Neural crest cell (in vitro differentiated cells): ENCODE measurements around the gene EVI2A. TPM values are rescaled to one million over a fixed set of nuclear protein-coding genes. Genes with fewer than 3 reads are reported as not detected.

Experiments
- DNase-seq: peaks from one replicate; pipeline ENCODE4 v3.0.0; 2021; ENCODE audit warnings: low read depth, mixed read lengths, low spot score
- H3K27ac Mint-ChIP-seq: one replicate; pipeline ENCODE4 v1.8.0; 2021; ENCODE audit warnings: mild to moderate bottlenecking, mixed read lengths; ENCODE audit not compliant: unreplicated experiment
- H3K27me3 Mint-ChIP-seq: 2 replicates; pipeline ENCODE4 v1.8.0; 2021; ENCODE audit warnings: low read depth, mild to moderate bottlenecking, mixed read lengths
- H3K36me3 Mint-ChIP-seq: 2 replicates; pipeline ENCODE4 v1.8.0; 2021; ENCODE audit warnings: low read depth, mild to moderate bottlenecking, mixed read lengths
- H3K4me1 Mint-ChIP-seq: 2 replicates; pipeline ENCODE4 v1.8.0; 2021; ENCODE audit warnings: mixed read lengths
- H3K4me3 Mint-ChIP-seq: one replicate; pipeline ENCODE4 v1.8.0; 2021; ENCODE audit warnings: mild to moderate bottlenecking, mixed read lengths
- H3K9me3 Mint-ChIP-seq: 2 replicates; pipeline ENCODE4 v1.8.0; 2021; ENCODE audit warnings: mixed read lengths
- CTCF ChIP-seq: fragments of 200-600 bp; sonication (generic); conservative IDR thresholded peaks from 2 replicates; pipeline ENCODE4 v1.5.0; 2021; ENCODE audit warnings: antibody characterized with exemption, mild to moderate bottlenecking
- total RNA-seq: library from RNA; stranded (reverse); gene quantifications from 2 replicates; pipeline ENCODE4 v1.2.1, GENCODE V29; 2021

The EVI2A gene
- total RNA-seq, 1 donor from 2014 or later = not detected

DNA sequence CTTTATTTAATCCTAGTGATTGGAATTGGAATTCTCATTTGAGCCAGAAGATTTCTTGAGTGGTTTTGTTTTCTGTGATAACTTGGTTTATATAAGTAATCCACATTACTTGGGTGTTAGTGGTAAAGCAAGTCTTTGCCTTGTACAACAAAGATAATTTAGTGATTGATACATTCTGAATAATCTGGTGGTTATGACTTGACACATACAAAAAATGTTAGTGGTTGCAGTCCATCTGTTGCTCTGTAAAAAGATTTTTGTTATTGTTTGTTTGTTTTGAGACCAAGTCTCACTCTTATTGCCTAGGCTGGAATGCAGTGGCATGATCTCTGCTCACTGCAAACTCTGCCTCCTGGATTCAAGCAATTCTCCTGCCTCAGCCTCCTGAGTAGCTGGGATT, 37.6 kb downstream of the EVI2A start:
- no peak overlapping the region for H3K4me3 Mint-ChIP-seq
- H3K4me1 Mint-ChIP-seq = no peaks in the 10 kb centered on the region
- DNase-seq = no peak
- TF ChIP-seq CTCF = no peak
- H3K27me3 Mint-ChIP-seq = no peaks in the 10 kb centered on the region
- no peaks in the 10 kb centered on the region for H3K9me3 Mint-ChIP-seq
- peaks cover 16% of the 10 kb centered on the region for H3K36me3 Mint-ChIP-seq
- no peak overlapping the region for H3K27ac Mint-ChIP-seq

DNA sequence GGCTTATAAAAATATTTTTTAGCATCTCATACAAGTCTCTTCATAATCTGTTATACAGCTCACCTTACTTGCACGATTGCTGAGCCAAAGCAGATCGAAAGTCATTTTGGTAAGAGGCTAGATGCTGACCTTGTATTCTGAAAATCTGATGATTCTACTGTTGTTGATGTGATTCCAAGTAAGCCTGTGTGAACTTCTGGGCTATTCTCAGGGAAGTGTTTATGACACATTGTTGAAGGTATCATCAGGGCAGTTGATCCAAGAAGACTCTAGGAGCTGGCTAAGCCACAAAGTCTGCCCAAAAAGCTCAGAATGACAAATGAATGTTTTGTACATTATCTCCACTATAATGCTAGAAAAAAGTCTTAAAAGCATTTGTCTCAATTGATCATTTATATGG, 40.4 kb downstream of the EVI2A start:
- no peak for TF ChIP-seq CTCF
- Mint-ChIP-seq H3K36me3 (peaks cover 24% of the 10 kb centered on the region), H3K4me1 (no peaks in the 10 kb centered on the region), H3K27me3 (no peaks in the 10 kb centered on the region), H3K27ac (no peak overlapping the region), H3K4me3 (no peak overlapping the region), H3K9me3 (no peaks in the 10 kb centered on the region)
- DNase-seq = no peak

- Mint-ChIP-seq H3K36me3 (peaks cover 24% of the 10 kb centered on the region), H3K4me3 (no peak overlapping the region), H3K4me1 (no peaks in the 10 kb centered on the region), H3K27me3 (no peaks in the 10 kb centered on the region), H3K9me3 (no peaks in the 10 kb centered on the region), H3K27ac (no peak overlapping the region)
- DNase-seq = no peak
- no peak for TF ChIP-seq CTCF
Observed at GRCh38 chr17:31279401-31279800, 42.0 kb downstream of the EVI2A start.

- Mint-ChIP-seq H3K27me3 (no peaks in the 10 kb centered on the region), H3K9me3 (no peaks in the 10 kb centered on the region), H3K27ac (no peak overlapping the region), H3K4me1 (no peaks in the 10 kb centered on the region), H3K4me3 (no peak overlapping the region), H3K36me3 (peaks cover 14% of the 10 kb centered on the region)
- DNase-seq = no peak
- TF ChIP-seq CTCF = no peak
Observed at GRCh38 chr17:31275116-31275515, 46.3 kb downstream of the EVI2A start.

- no peak overlapping the region for H3K4me3 Mint-ChIP-seq
- no peaks in the 10 kb centered on the region for H3K9me3 Mint-ChIP-seq
- no peaks in the 10 kb centered on the region for H3K27me3 Mint-ChIP-seq
- peaks cover 7% of the 10 kb centered on the region for H3K4me1 Mint-ChIP-seq
- no peak for DNase-seq
- H3K36me3 Mint-ChIP-seq = peaks cover 17% of the 10 kb centered on the region
- no peak overlapping the region for H3K27ac Mint-ChIP-seq
- no peak for TF ChIP-seq CTCF
Observed at GRCh38 chr17:31274252-31274651, 47.2 kb downstream of the EVI2A start.

GRCh38 chr17:31273516-31273915, 47.9 kb downstream of the EVI2A start:
- Mint-ChIP-seq H3K27ac (no peak overlapping the region), H3K9me3 (no peaks in the 10 kb centered on the region), H3K27me3 (no peaks in the 10 kb centered on the region), H3K4me3 (no peak overlapping the region), H3K36me3 (peaks cover 20% of the 10 kb centered on the region), H3K4me1 (peaks cover 11% of the 10 kb centered on the region)
- no peak for TF ChIP-seq CTCF
- DNase-seq = no peak
